ENCODE measurements around the gene DCC. TPM values are rescaled to one million over a fixed set of nuclear protein-coding genes. Genes with fewer than 3 reads are reported as not detected.

DCC gene
- total RNA-seq, 2 donors from 2014 or later, result not detected

GRCh38 chr18:52409727-52410126, 69.7 kb downstream of the DCC start:
- no peaks in the 10 kb centered on the region for H3K9me3 Mint-ChIP-seq
- H3K4me3 Mint-ChIP-seq, result no peak overlapping the region
- no peak overlapping the region for H3K27ac Mint-ChIP-seq
- DNase-seq (ENCODE audit: low spot score), result no peak
- no peak for ATAC-seq
- no peaks in the 10 kb centered on the region for H3K27me3 Mint-ChIP-seq
- H3K36me3 Mint-ChIP-seq, result no peaks in the 10 kb centered on the region
- H3K4me1 Mint-ChIP-seq (ENCODE audit: low read depth in 2 of 2), result no peaks in the 10 kb centered on the region

GRCh38 chr18:52415131-52415530, 75.1 kb downstream of the DCC start:
- no peak overlapping the region for H3K4me3 Mint-ChIP-seq
- no peaks in the 10 kb centered on the region for H3K27me3 Mint-ChIP-seq
- H3K36me3 Mint-ChIP-seq, result no peaks in the 10 kb centered on the region
- DNase-seq (ENCODE audit: low spot score) (no peak), ATAC-seq (no peak)
- no peaks in the 10 kb centered on the region for H3K4me1 Mint-ChIP-seq (ENCODE audit: low read depth in 2 of 2)
- H3K27ac Mint-ChIP-seq, result no peak overlapping the region
- H3K9me3 Mint-ChIP-seq, result peaks cover 4% of the 10 kb centered on the region

- Mint-ChIP-seq H3K4me3 (no peak overlapping the region), H3K27ac (no peak overlapping the region), H3K4me1 (ENCODE audit: low read depth in 2 of 2) (no peaks in the 10 kb centered on the region), H3K9me3 (peaks cover 5% of the 10 kb centered on the region), H3K27me3 (no peaks in the 10 kb centered on the region), H3K36me3 (no peaks in the 10 kb centered on the region)
- DNase-seq (ENCODE audit: low spot score) (no peak), ATAC-seq (no peak)
These were observed 83.1 kb downstream of the DCC start for GRCh38 chr18:52422985-52423601.

GRCh38 chr18:52426041-52426440, 86.0 kb downstream of the DCC start:
- Mint-ChIP-seq H3K27ac (no peak overlapping the region), H3K9me3 (peaks cover 13% of the 10 kb centered on the region), H3K36me3 (no peaks in the 10 kb centered on the region), H3K27me3 (no peaks in the 10 kb centered on the region), H3K4me3 (no peak overlapping the region), H3K4me1 (ENCODE audit: low read depth in 2 of 2) (no peaks in the 10 kb centered on the region)
- ATAC-seq (no peak), DNase-seq (ENCODE audit: low spot score) (no peak)

GRCh38 chr18:52426462-52426861, 86.5 kb downstream of the DCC start:
- no peak overlapping the region for H3K4me3 Mint-ChIP-seq
- H3K27me3 Mint-ChIP-seq, result no peaks in the 10 kb centered on the region
- ATAC-seq, result no peak
- no peaks in the 10 kb centered on the region for H3K36me3 Mint-ChIP-seq
- no peak overlapping the region for H3K27ac Mint-ChIP-seq
- H3K9me3 Mint-ChIP-seq, result peaks cover 13% of the 10 kb centered on the region
- no peak for DNase-seq (ENCODE audit: low spot score)
- H3K4me1 Mint-ChIP-seq (ENCODE audit: low read depth in 2 of 2), result no peaks in the 10 kb centered on the region

- no peaks in the 10 kb centered on the region for H3K27me3 Mint-ChIP-seq
- peaks cover 14% of the 10 kb centered on the region for H3K9me3 Mint-ChIP-seq
- H3K4me3 Mint-ChIP-seq, result no peak overlapping the region
- H3K36me3 Mint-ChIP-seq, result no peaks in the 10 kb centered on the region
- H3K27ac Mint-ChIP-seq, result no peak overlapping the region
- ATAC-seq, result no peak
- DNase-seq (ENCODE audit: low spot score), result no peak
- no peaks in the 10 kb centered on the region for H3K4me1 Mint-ChIP-seq (ENCODE audit: low read depth in 2 of 2)
These were observed 87.7 kb downstream of the DCC start for GRCh38 chr18:52427521-52428175.

- H3K4me1 Mint-ChIP-seq (ENCODE audit: low read depth in 2 of 2), result no peaks in the 10 kb centered on the region
- H3K9me3 Mint-ChIP-seq, result peaks cover 18% of the 10 kb centered on the region
- H3K27ac Mint-ChIP-seq, result no peak overlapping the region
- DNase-seq (ENCODE audit: low spot score) (no peak), ATAC-seq (no peak)
- no peak overlapping the region for H3K4me3 Mint-ChIP-seq
- no peaks in the 10 kb centered on the region for H3K36me3 Mint-ChIP-seq
- no peaks in the 10 kb centered on the region for H3K27me3 Mint-ChIP-seq
These were observed 91.7 kb downstream of the DCC start for GRCh38 chr18:52431683-52432082.

GRCh38 chr18:52433797-52434196, 93.8 kb downstream of the DCC start:
- no peak for DNase-seq (ENCODE audit: low spot score)
- H3K27ac Mint-ChIP-seq, result no peak overlapping the region
- H3K9me3 Mint-ChIP-seq, result peaks cover 16% of the 10 kb centered on the region
- H3K4me1 Mint-ChIP-seq (ENCODE audit: low read depth in 2 of 2), result no peaks in the 10 kb centered on the region
- no peaks in the 10 kb centered on the region for H3K27me3 Mint-ChIP-seq
- H3K36me3 Mint-ChIP-seq, result no peaks in the 10 kb centered on the region
- no peak for ATAC-seq
- H3K4me3 Mint-ChIP-seq, result no peak overlapping the region

- DNase-seq (ENCODE audit: low spot score) (no peak), ATAC-seq (no peak)
- no peaks in the 10 kb centered on the region for H3K36me3 Mint-ChIP-seq
- no peak overlapping the region for H3K27ac Mint-ChIP-seq
- no peaks in the 10 kb centered on the region for H3K27me3 Mint-ChIP-seq
- H3K9me3 Mint-ChIP-seq, result peaks cover 9% of the 10 kb centered on the region
- no peaks in the 10 kb centered on the region for H3K4me1 Mint-ChIP-seq (ENCODE audit: low read depth in 2 of 2)
- H3K4me3 Mint-ChIP-seq, result no peak overlapping the region
These were observed 95.3 kb downstream of the DCC start for GRCh38 chr18:52435301-52435700.

GRCh38 chr18:52437161-52437560, 97.2 kb downstream of the DCC start:
- Mint-ChIP-seq H3K4me3 (no peak overlapping the region), H3K36me3 (no peaks in the 10 kb centered on the region), H3K4me1 (ENCODE audit: low read depth in 2 of 2) (no peaks in the 10 kb centered on the region), H3K27ac (no peak overlapping the region), H3K9me3 (peaks cover 4% of the 10 kb centered on the region), H3K27me3 (no peaks in the 10 kb centered on the region)
- DNase-seq (ENCODE audit: low spot score), result no peak
- no peak for ATAC-seq

- H3K4me3 Mint-ChIP-seq, result no peak overlapping the region
- DNase-seq (ENCODE audit: low spot score), result no peak
- no peaks in the 10 kb centered on the region for H3K27me3 Mint-ChIP-seq
- no peak for ATAC-seq
- no peaks in the 10 kb centered on the region for H3K36me3 Mint-ChIP-seq
- no peak overlapping the region for H3K27ac Mint-ChIP-seq
- no peaks in the 10 kb centered on the region for H3K4me1 Mint-ChIP-seq (ENCODE audit: low read depth in 2 of 2)
- peaks cover 7% of the 10 kb centered on the region for H3K9me3 Mint-ChIP-seq
These were observed 99.5 kb downstream of the DCC start for GRCh38 chr18:52439457-52439856.

- Mint-ChIP-seq H3K36me3 (no peaks in the 10 kb centered on the region), H3K4me3 (no peak overlapping the region), H3K4me1 (ENCODE audit: low read depth in 2 of 2) (no peaks in the 10 kb centered on the region), H3K27me3 (no peaks in the 10 kb centered on the region), H3K27ac (no peak overlapping the region), H3K9me3 (peaks cover 6% of the 10 kb centered on the region)
- no peak for DNase-seq (ENCODE audit: low spot score)
- no peak for ATAC-seq
These were observed 101.8 kb downstream of the DCC start for GRCh38 chr18:52441794-52442193.

GRCh38 chr18:52442686-52443085, 102.7 kb downstream of the DCC start:
- Mint-ChIP-seq H3K27ac (no peak overlapping the region), H3K27me3 (no peaks in the 10 kb centered on the region), H3K36me3 (no peaks in the 10 kb centered on the region), H3K4me1 (ENCODE audit: low read depth in 2 of 2) (no peaks in the 10 kb centered on the region), H3K9me3 (peaks cover 10% of the 10 kb centered on the region), H3K4me3 (no peak overlapping the region)
- ATAC-seq, result no peak
- no peak for DNase-seq (ENCODE audit: low spot score)

- Mint-ChIP-seq H3K9me3 (peaks cover 7% of the 10 kb centered on the region), H3K27me3 (no peaks in the 10 kb centered on the region), H3K27ac (no peak overlapping the region), H3K4me1 (ENCODE audit: low read depth in 2 of 2) (no peaks in the 10 kb centered on the region), H3K4me3 (no peak overlapping the region), H3K36me3 (no peaks in the 10 kb centered on the region)
- DNase-seq (ENCODE audit: low spot score), result no peak
- no peak for ATAC-seq
These were observed 111.3 kb downstream of the DCC start for GRCh38 chr18:52451256-52451655.

- H3K27me3 Mint-ChIP-seq, result no peaks in the 10 kb centered on the region
- no peak overlapping the region for H3K27ac Mint-ChIP-seq
- DNase-seq (ENCODE audit: low spot score) (no peak), ATAC-seq (no peak)
- no peaks in the 10 kb centered on the region for H3K36me3 Mint-ChIP-seq
- no peak overlapping the region for H3K4me3 Mint-ChIP-seq
- peaks cover 4% of the 10 kb centered on the region for H3K9me3 Mint-ChIP-seq
- no peaks in the 10 kb centered on the region for H3K4me1 Mint-ChIP-seq (ENCODE audit: low read depth in 2 of 2)
These were observed 111.9 kb downstream of the DCC start for GRCh38 chr18:52451851-52452250.

All from natural killer cell treated with Interleukin-12 subunit alpha and Interleukin-12 subunit beta and Interleukin-15 and Interleukin-18, amount 100 ng/mL, for 72 hours (primary cell).